Measurements from ENCODE around the gene MRC1.
A peak's percentile ranks its signal among the peaks of the same experiment; 100 is the strongest.

Gene MRC1

DNA sequence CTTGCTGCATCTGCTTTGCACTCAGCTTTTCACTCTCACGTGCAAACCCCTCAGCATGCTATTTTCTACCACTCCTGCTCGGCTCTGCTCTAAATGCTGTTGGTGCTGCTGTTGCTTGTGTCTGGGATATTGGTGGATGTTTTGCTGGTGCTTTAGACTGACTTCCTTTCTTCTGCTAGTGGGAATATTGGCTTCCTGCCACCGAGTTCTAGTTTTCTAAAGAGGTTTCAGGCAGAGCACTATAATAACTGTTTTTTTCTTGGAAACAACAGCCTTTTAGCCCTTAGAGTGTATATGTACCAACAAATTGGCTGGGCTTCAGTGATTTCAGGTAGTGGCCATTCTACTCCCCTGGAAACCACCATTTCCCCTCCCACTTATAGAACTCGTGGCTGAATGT is 29.4 kb upstream of the MRC1 start:
- H3K9me3 ChIP-seq (ENCODE audit: insufficient read depth, low read length, severe bottlenecking) = no peaks in the 10 kb centered on the region
- no peak overlapping the region for H3K4me3 ChIP-seq (ENCODE audit: low read depth in 1 of 2, low read length in 2 of 2)
- H3K4me1 ChIP-seq (ENCODE audit: insufficient read depth, low read length) = peaks cover 15% of the 10 kb centered on the region
- DNase-seq (no peak), ATAC-seq (ENCODE audit: insufficient read depth, low read depth) (peak; percentile 57)
- no peak for TF ChIP-seq EZH2 (IDR thresholded peaks at IDR 0.05; ENCODE audit: borderline replicate concordance, low read depth, low read length, severe bottlenecking)
- TF ChIP-seq, protein P1, sequence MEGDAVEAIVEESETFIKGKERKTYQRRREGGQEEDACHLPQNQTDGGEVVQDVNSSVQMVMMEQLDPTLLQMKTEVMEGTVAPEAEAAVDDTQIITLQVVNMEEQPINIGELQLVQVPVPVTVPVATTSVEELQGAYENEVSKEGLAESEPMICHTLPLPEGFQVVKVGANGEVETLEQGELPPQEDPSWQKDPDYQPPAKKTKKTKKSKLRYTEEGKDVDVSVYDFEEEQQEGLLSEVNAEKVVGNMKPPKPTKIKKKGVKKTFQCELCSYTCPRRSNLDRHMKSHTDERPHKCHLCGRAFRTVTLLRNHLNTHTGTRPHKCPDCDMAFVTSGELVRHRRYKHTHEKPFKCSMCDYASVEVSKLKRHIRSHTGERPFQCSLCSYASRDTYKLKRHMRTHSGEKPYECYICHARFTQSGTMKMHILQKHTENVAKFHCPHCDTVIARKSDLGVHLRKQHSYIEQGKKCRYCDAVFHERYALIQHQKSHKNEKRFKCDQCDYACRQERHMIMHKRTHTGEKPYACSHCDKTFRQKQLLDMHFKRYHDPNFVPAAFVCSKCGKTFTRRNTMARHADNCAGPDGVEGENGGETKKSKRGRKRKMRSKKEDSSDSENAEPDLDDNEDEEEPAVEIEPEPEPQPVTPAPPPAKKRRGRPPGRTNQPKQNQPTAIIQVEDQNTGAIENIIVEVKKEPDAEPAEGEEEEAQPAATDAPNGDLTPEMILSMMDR (IDR thresholded peaks at IDR 0.05; ENCODE audit: borderline replicate concordance, extremely low read depth, low read length, poor library complexity, severe bottlenecking) = no peak
- no peaks in the 10 kb centered on the region for H3K36me3 ChIP-seq (ENCODE audit: insufficient read depth, low read length)
- H3K4me2 ChIP-seq (ENCODE audit: insufficient read depth, low read length) = no peak overlapping the region
- H3K27ac ChIP-seq (ENCODE audit: low read length) = peak overlapping the region; percentile 54
- H4K20me1 ChIP-seq (ENCODE audit: insufficient read depth, low read length) = no peaks in the 10 kb centered on the region
- peak overlapping the region; percentile 57; the same call in 1 of the 2 replicates for H2AFZ ChIP-seq (ENCODE audit: low read depth, low read length)
- no peak overlapping the region; the same call in 1 of the 2 replicates for H3K9ac ChIP-seq (ENCODE audit: low read depth, low read length)
- H3K79me2 ChIP-seq (ENCODE audit: insufficient read depth, low read length) = no peaks in the 10 kb centered on the region
- no peaks in the 10 kb centered on the region for H3K27me3 ChIP-seq (ENCODE audit: insufficient read depth, low read length, poor library complexity)

DNA sequence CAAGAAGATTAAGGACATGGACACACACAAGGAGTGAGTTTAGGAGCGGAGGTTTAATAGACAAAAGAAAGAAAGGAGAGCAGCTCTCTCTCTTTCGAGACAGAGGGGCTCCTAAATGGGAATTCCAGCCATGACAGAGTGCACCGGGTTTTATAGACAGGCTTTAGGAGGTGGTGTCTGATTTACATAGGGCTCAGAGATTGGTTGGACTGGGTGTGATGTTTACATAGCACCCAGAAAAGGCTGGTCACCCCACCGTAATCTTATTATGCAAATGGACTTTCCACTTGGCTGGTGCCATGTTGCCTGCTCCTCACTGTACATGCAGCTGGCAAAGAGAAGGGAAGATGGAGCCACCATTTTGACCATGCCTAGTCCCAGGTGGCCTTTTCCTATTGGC is 28.4 kb upstream of the MRC1 start:
- Histone ChIP-seq H3K27me3 (ENCODE audit: insufficient read depth, low read length, poor library complexity) (no peaks in the 10 kb centered on the region), H2AFZ (ENCODE audit: low read depth, low read length) (no peak overlapping the region; the same call in 1 of the 2 replicates), H3K9ac (ENCODE audit: low read depth, low read length) (no peak overlapping the region), H3K4me1 (ENCODE audit: insufficient read depth, low read length) (peaks cover 15% of the 10 kb centered on the region), H4K20me1 (ENCODE audit: insufficient read depth, low read length) (no peaks in the 10 kb centered on the region), H3K4me2 (ENCODE audit: insufficient read depth, low read length) (no peak overlapping the region), H3K4me3 (ENCODE audit: low read depth in 1 of 2, low read length in 2 of 2) (no peak overlapping the region), H3K9me3 (ENCODE audit: insufficient read depth, low read length, severe bottlenecking) (no peaks in the 10 kb centered on the region), H3K27ac (ENCODE audit: low read length) (no peak overlapping the region), H3K36me3 (ENCODE audit: insufficient read depth, low read length) (no peaks in the 10 kb centered on the region), H3K79me2 (ENCODE audit: insufficient read depth, low read length) (no peaks in the 10 kb centered on the region)
- ATAC-seq (ENCODE audit: insufficient read depth, low read depth) (no peak), DNase-seq (no peak)
- TF ChIP-seq, protein P1 (IDR thresholded peaks at IDR 0.05; ENCODE audit: borderline replicate concordance, extremely low read depth, low read length, poor library complexity, severe bottlenecking) = no peak
- TF ChIP-seq EZH2 (IDR thresholded peaks at IDR 0.05; ENCODE audit: borderline replicate concordance, low read depth, low read length, severe bottlenecking) = no peak

DNA sequence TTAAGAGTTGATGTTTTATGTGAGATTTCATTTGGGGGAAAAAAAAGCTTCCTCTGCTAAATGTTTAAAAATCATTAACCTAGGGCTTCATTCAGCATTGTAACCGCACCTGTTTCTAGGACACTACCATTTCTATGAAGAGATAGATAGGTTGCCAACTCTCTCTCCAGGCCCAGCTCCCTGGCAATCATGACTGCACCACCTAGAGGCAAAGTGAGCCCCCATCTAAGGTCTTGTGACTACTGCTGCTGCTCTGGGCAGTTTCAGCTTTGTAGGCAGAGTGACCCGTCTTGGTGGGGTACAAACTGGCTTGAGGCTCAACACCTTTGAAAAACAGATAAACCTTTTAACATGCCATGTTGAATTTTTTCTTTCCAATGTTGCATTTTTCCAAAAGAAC is 27.3 kb upstream of the MRC1 start:
- DNase-seq (no peak), ATAC-seq (ENCODE audit: insufficient read depth, low read depth) (peak; percentile 55; the same call in 2 of the 3 replicates)
- no peaks in the 10 kb centered on the region for H3K9me3 ChIP-seq (ENCODE audit: insufficient read depth, low read length, severe bottlenecking)
- peaks cover 15% of the 10 kb centered on the region for H3K4me1 ChIP-seq (ENCODE audit: insufficient read depth, low read length)
- H3K9ac ChIP-seq (ENCODE audit: low read depth, low read length) = no peak overlapping the region
- no peak overlapping the region for H3K4me3 ChIP-seq (ENCODE audit: low read depth in 1 of 2, low read length in 2 of 2)
- no peak overlapping the region for H3K4me2 ChIP-seq (ENCODE audit: insufficient read depth, low read length)
- no peaks in the 10 kb centered on the region for H3K36me3 ChIP-seq (ENCODE audit: insufficient read depth, low read length)
- H3K27me3 ChIP-seq (ENCODE audit: insufficient read depth, low read length, poor library complexity) = no peaks in the 10 kb centered on the region
- no peak overlapping the region for H3K27ac ChIP-seq (ENCODE audit: low read length)
- no peaks in the 10 kb centered on the region for H3K79me2 ChIP-seq (ENCODE audit: insufficient read depth, low read length)
- H2AFZ ChIP-seq (ENCODE audit: low read depth, low read length) = no peak overlapping the region
- TF ChIP-seq, protein P1 (IDR thresholded peaks at IDR 0.05; ENCODE audit: borderline replicate concordance, extremely low read depth, low read length, poor library complexity, severe bottlenecking) = peak; percentile 43
- TF ChIP-seq EZH2 (IDR thresholded peaks at IDR 0.05; ENCODE audit: borderline replicate concordance, low read depth, low read length, severe bottlenecking) = no peak
- no peaks in the 10 kb centered on the region for H4K20me1 ChIP-seq (ENCODE audit: insufficient read depth, low read length)
